ENCODE data around the gene NADSYN1.

NADSYN1 gene

DNA sequence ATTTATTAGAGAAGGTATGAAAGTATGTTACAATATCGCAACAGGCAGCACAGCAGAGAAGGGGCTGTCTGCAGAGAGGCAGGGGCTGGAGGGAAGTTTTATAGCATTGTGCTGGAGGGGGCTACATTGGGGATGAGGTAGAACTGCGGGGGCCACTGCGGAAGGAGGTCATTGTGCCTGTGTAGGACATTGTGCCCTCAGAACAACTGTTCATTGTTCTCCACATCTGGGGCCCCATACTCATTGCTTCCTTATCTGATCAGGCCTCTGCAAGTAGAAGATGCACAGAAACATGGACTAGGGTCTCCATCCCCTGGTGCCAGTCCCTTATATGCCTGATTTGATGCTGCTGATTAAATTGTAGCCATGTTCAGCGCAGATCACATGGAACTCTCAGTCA lies 12.1 kb downstream of the NADSYN1 start:
- TF ChIP-seq ZNF274 (IDR thresholded peaks at IDR 0.05; ENCODE audit: low read depth, low read length) = no peak
- no peak overlapping the region for H3K4me3 ChIP-seq (ENCODE audit: low read length)

DNA sequence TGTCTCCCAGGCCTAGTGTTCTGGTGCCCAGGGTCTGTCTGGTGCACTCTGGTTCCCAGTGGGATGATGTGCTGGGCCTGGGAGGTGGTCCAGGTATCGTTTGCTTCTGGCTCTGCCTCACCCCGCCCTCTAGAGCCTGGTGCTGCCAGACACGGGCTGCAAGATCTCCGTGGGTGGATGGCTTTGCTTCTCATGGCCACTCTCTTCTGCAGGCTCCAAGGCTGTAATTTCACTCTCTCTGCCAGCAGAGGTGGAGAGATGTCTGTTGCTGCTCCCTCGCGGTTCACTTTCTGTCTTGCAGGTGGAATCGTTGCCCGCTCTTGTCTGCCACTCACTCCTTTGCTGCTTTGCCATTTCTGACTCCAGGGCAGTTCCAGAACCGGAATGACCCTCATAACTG lies 13.4 kb downstream of the NADSYN1 start:
- TF ChIP-seq ZNF274 (IDR thresholded peaks at IDR 0.05; ENCODE audit: low read depth, low read length) = no peak
- H3K4me3 ChIP-seq (ENCODE audit: low read length) = no peak overlapping the region

- TF ChIP-seq ZNF274 (IDR thresholded peaks at IDR 0.05; ENCODE audit: low read depth, low read length) = no peak
- no peak overlapping the region for H3K4me3 ChIP-seq (ENCODE audit: low read length)
These were observed 14.2 kb downstream of the NADSYN1 start for GRCh38 chr11:71467164-71467563.

GRCh38 chr11:71470946-71471345 lies 17.9 kb downstream of the NADSYN1 start:
- TF ChIP-seq ZNF274 (IDR thresholded peaks at IDR 0.05; ENCODE audit: low read depth, low read length) = no peak
- no peak overlapping the region for H3K4me3 ChIP-seq (ENCODE audit: low read length)

GRCh38 chr11:71472357-71472885 lies 19.4 kb downstream of the NADSYN1 start:
- TF ChIP-seq ZNF274 (IDR thresholded peaks at IDR 0.05; ENCODE audit: low read depth, low read length) = no peak
- H3K4me3 ChIP-seq (ENCODE audit: low read length) = no peak overlapping the region

GRCh38 chr11:71472941-71473792 lies 20.2 kb downstream of the NADSYN1 start:
- TF ChIP-seq ZNF274 (IDR thresholded peaks at IDR 0.05; ENCODE audit: low read depth, low read length) = no peak

DNA sequence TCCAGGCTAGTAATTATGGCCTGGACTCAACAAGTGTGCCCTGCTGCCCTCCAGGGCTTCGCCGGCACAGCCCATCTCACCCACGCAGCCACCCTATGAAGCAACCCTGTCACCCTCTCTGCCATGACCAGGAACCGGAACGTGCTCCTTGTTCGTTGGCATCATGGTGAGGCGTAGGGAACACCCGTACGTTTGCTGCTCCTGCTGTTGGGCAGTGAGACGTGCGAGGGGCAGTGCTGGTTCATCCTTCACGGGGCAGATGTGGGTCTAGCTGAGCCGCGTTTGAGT lies 20.7 kb downstream of the NADSYN1 start:
- H3K4me3 ChIP-seq (ENCODE audit: low read length) = no peak overlapping the region
- TF ChIP-seq ZNF274 (IDR thresholded peaks at IDR 0.05; ENCODE audit: low read depth, low read length) = no peak

More at GRCh38 chr11:71472941-71473792, 20.2 kb downstream of the NADSYN1 start:
- H3K4me3 ChIP-seq (ENCODE audit: low read length) = no peak overlapping the region

- no peak overlapping the region for H3K4me3 ChIP-seq (ENCODE audit: low read length)
- TF ChIP-seq ZNF274 (IDR thresholded peaks at IDR 0.05; ENCODE audit: low read depth, low read length) = no peak
These were observed 21.3 kb downstream of the NADSYN1 start for GRCh38 chr11:71474141-71474770.

DNA sequence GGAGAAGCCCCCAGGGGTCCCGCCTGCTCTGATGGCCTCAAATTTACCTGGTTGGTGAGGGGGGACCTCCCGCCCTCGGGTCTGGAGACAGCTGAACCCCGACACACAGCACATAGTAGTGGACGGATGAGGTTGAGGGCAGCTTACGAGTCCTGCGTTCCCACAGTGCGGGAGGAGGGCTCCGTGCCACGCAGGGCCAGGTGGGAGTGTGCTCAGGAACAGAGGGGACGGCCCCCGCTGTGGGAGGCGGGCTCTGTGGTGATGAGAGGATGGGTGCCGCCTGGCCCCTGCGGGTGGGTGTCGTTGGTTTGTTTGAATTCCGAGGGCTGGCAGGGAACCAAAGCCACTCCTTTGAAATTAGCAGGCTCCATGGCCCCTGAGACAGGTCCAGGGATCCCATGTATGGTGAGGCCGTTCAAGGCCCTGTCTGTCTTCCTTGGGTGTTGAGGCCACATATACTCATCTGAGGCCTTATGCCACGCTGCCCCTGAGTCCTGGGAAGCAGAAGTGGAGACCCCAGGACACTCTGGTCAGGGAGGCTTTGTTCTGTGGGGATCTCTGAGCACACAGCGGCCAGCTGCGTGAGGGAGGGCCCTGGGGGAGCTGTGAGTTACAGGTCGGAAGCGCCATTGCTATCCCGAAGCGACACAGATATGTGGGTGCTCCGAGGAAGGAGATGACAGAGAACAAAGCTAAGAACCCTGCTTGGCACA lies 21.9 kb downstream of the NADSYN1 start:
- H3K4me3 ChIP-seq (ENCODE audit: low read length) = no peak overlapping the region
- no peak for TF ChIP-seq ZNF274 (IDR thresholded peaks at IDR 0.05; ENCODE audit: low read depth, low read length)

- no peak overlapping the region for H3K4me3 ChIP-seq (ENCODE audit: low read length)
- TF ChIP-seq ZNF274 (IDR thresholded peaks at IDR 0.05; ENCODE audit: low read depth, low read length) = no peak
These were observed 23.0 kb downstream of the NADSYN1 start for GRCh38 chr11:71476031-71476430.

DNA sequence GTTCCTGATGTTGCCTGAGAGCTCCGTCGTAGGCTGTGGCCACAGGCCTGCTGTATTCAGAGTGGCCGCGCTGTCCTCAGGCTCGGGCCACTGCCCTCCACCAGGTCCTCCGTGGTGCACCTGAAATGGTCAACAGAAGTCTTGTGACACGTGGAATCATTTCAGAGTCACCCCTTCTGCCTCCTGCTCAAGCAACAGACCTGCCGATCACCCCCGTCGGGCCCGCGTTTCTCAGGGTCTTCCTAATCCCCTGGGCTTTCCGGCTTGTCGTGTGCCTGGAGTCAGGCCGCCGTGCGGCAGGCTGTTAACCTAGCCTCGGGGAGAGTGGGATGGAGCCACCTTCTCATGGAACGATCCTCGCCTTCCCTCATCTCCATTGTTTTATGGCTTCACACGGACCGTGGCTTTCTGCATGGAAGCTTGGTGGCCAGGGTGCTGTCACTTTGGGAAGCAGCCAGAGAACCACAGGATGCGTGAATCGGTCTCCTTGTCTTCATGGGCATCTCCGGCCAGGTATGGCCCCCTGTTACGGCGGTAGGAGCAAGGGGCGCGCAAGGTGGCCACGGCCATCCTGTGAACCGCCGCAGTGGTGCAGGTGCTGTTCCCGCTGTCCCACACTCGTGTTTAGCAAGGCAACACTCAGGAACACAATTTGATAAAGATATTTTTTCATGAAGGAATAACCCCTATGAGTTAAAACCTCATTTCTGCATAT lies 24.1 kb downstream of the NADSYN1 start:
- TF ChIP-seq ZNF274 (IDR thresholded peaks at IDR 0.05; ENCODE audit: low read depth, low read length) = no peak
- no peak overlapping the region for H3K4me3 ChIP-seq (ENCODE audit: low read length)

DNA sequence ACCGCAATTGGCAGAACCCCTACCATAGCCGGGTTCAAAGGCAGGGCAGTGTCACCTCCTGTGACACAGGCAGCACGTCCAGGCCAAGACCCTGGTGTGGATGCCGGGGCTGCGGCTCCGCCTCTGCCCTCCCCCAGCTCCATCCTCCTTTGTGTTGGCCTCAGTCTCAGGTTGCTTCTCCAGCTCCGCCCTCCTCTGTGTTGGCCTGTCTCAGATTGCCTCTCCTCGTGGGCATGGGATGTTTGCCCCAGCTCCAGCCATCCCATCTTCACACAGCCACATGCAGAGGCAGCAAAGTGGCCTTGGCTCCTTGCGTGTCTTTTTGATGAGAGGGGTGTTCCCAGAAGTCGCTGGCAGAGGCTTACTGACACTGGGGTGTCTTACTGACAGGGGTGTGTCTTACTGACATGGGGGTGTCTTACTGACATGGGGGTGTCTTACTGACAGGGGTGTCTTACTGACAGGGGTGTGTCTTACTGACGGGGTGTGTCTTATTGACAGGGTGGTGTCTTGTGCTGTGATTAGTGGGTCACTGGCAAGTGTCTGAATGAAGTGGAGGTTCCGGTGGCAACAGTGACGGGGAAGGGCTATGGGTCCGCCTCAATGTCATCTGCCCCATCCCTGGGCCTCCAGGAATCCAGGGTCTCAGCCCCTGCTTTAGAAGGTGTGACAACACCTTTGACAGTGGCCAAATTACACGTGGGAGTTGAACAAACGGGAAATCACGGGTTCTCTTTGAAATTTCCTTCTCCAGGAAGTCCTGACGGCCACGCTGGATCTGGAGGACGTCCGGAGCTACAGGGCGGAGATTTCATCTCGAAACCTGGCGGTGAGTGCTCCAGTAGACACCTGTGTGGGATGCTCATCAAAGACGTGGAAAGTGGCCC lies 24.9 kb downstream of the NADSYN1 start:
- no peak for TF ChIP-seq ZNF274 (IDR thresholded peaks at IDR 0.05; ENCODE audit: low read depth, low read length)
- H3K4me3 ChIP-seq (ENCODE audit: low read length) = no peak overlapping the region

DNA sequence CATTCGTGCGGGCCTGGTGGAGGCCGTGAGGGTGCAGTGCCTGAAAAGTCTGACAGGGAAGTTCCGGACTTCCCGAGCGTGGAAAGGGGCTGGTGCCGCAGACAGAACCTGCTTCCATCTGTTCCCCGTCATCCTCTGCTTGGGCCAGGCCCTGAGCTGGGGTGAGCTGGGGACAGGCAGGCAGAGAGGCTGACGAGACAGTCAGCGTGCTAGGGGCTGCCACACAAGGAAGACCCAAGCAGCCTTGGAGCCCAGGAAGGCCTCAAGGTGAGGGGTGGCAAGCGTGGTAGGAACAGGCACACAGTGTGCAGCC lies 25.5 kb downstream of the NADSYN1 start:
- no peak overlapping the region for H3K4me3 ChIP-seq (ENCODE audit: low read length)
- TF ChIP-seq ZNF274 (IDR thresholded peaks at IDR 0.05; ENCODE audit: low read depth, low read length) = no peak
